Skin of body (tissue), 2 donors: ENCODE data around the gene OR8B3. TPM values are rescaled to one million over a fixed set of nuclear protein-coding genes. Genes with fewer than 3 reads are reported as not detected.
"Not testable (repeated sequence)": the region's sequence is repeated elsewhere in the genome, so short reads cannot be mapped to it uniquely, and the experiment has no call there.

Experiments
- DNase-seq: peaks from one replicate; lab custom pipeline; 2025; lab: John Stamatoyannopoulos, UW
- total RNA-seq: library from RNA; depleted of rRNA; stranded (reverse); fragments of >200 nt; gene quantifications from one replicate; pipeline ENCODE4 v1.2.3, GENCODE V29; 2014

Gene OR8B3
- not detected for total RNA-seq

DNA sequence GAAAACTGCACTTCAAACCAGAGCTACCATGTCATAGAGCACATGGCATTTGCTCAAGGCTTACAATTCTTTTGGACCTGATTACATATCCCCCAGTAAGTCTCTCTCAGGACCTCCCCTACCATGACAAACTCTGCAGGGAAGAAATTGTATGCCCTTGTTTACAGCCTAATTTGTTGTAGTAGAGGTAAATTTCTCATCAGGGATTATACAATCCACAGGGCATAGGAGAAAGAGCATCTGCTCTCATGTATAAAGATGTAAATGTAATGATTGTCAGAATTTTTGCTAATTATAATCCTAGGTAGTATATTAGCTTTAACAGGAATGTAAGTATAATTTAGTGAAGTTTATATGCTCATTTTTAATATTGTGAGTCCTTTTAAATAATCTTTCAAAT is at the start of gene OR8B3:
OR8B3 (minus strand) TSS at position 101 of the 400 bp plus-strand sequence. CDS start 1,673 bp downstream, outside the sequence.
- DNase-seq = no peak

GRCh38 chr11:124446916-124447315 is 48.1 kb upstream of the OR8B3 start:
- no peak for DNase-seq

DNA sequence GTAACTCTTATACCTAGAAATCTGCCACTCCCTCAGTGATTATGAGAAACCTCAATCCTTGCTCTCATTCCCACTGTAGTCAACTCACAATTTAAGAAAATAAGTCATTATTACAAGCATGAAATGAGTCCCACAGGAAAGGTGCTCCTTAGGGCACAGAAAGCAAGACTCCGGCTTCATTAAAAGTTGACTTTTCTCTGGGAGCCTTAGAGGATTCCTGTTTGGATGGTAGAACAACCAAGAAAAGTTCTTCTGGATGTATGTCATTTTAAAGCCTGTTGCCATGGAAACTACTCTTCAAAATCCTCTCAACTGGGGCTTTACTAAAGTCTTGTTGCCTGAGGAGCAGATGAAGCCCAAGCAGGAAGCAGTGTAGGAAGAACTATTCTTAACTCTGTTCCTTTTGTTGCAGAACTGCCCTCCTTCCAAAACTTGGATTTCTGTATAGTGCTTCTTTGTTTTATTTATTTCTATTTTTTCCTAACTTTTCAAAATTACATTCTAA is 46.9 kb upstream of the OR8B3 start, which contains the start of gene OR8B8:
OR8B8 (minus strand) TSS at position 51 of the 505 bp plus-strand sequence. CDS start 4,611 bp downstream, outside the sequence.
- no peak for DNase-seq

DNA sequence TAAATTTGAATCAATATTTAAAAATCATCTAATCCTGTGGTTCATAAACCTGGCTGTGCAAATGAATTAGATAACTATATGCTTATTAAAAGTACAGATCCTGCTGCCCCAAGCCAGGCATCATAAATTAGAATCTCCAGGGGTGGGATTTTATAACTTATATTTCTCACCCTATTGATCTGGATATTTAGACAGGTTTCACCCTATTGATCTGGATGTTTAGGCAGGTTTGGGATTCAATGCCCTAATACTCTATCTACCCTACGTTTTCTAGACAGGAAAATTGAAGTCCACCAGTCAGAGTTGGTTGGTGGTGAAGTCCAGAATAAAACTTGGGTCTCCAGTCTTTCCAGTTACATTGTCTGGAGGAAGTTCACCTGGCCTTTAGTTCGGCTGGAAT is 44.0 kb upstream of the OR8B3 start:
- no peak for DNase-seq

- no peak for DNase-seq
Observed at GRCh38 chr11:124442442-124442841, 43.6 kb upstream of the OR8B3 start.

DNA sequence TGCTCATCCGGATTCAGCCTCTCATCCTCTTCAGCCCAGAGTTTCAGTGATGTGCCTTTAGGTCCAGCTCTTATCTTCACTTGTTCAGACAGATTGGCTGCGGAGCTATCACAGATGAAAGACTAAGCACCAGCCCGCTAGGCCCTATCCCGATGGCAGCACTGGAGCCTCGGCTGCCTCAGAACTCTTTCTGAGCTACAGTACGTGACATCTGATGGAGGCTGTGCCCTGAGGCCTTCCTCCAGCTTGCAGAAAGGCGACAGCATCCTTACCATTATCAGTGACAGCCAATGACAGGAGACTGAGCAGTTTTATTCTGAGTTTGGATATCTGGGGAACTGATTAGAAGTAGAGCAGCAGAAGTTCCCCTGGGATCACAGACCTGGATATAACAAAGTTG is 42.7 kb upstream of the OR8B3 start:
- DNase-seq = no peak

DNA sequence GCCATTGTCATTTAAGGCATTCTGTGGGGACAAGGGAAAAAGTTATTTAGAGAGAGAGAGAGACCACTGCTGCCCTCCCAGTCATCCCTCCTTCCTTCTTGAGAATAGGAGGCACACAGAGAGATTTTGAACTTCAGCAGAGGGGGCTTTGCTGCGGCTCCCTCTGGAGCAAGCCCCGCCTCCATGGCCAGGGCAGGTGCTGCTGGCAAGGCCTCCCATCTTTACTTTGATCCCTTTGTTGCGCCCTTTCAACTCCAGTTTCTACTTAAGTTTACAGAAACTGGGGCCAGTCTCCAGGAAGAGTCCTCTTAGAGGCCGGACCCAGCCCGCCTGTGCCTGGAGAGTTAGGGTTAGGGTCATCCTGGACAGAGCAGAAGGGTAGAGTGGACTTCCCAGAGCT is 42.3 kb upstream of the OR8B3 start:
- DNase-seq = no peak

DNA sequence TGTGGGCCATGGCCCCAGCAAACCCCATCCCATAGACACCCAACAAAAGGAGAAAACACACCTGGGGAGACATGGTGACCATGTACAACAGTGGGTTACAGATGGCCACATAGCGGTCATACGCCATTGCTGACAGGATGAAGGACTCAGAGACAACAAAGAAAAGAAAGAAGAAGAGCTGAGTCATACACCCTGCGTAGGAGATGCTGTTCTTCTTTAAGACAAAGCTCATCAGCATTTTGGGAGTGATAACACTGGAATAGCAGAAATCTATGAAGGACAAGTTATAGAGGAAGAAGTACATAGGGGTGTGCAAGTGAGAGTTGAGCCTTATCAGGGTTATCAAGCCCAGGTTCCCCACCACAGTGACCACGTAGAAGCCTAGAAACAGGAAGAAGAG is 41.8 kb upstream of the OR8B3 start:
- DNase-seq = no peak

GRCh38 chr11:124434699-124435098 is 35.9 kb upstream of the OR8B3 start:
- DNase-seq = no peak

- DNase-seq = no peak
Observed at GRCh38 chr11:124429599-124429998, 30.8 kb upstream of the OR8B3 start.

GRCh38 chr11:124424384-124424921 is 25.6 kb upstream of the OR8B3 start, which contains the start of gene OR8B4:
Gene OR8B4 (minus strand): TSS chr11:124424871. CDS start chr11:124424871, 0 bp downstream.
- DNase-seq = no peak

DNA sequence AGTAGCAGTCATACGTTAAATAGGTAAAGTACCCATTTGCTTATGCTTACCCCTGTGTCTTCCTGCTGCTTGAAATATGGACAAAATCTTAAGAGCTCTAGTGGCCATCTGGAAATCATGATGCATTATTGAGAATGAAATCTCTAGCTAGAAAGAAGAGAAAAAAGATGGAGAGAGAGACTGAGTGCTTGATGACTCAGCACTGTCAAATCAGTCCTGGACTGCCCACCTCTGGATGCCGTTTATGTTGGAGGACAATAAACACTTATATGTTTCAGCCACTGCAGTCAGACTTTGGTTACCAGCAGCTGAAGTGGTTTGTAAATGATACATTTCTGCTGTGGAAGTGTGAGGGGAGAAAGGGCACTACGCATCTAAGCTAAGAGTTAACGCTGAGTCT is 22.2 kb upstream of the OR8B3 start:
- no peak for DNase-seq

- DNase-seq = peak; percentile 17
Observed at GRCh38 chr11:124415356-124415923, 16.6 kb upstream of the OR8B3 start.

DNA sequence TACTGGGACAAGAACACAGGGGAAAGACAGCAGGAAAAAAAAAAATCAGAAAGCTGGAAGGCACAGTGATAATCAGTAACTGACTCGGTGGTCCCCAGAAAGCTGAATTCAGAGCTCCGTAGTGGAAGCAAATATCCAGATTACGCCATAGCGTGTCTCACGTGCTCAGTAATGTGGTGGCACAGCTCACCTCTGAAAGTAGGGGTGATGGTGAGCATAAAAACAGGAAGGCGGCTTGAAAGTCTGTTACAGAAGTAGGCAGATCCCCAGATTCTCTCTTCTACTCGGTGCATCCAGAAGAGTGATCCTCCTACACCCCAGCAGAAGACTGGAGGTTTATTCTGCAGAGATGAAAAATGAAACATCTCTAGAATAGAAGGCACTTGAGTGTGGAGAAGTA is 11.1 kb upstream of the OR8B3 start:
- DNase-seq = no peak

DNA sequence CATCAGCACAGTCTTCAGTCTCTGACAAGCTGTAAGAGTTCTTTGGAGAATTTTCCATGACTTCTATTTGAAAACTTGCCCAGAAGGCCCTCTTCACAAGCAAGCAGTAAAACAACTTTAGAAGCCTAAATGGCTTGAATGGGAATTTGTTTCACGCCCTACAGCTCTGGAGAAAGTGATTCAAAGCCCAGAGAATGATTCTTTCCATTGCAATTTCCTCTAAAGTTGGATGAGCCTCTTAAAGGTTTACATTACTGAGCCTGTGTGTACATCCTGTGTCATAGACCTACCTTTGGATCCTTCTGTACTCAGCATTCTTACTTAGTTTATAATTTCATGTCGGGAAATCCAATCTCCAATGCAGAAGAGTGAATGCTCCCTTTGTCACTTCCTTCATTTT is 6.8 kb upstream of the OR8B3 start:
- DNase-seq = no peak

DNA sequence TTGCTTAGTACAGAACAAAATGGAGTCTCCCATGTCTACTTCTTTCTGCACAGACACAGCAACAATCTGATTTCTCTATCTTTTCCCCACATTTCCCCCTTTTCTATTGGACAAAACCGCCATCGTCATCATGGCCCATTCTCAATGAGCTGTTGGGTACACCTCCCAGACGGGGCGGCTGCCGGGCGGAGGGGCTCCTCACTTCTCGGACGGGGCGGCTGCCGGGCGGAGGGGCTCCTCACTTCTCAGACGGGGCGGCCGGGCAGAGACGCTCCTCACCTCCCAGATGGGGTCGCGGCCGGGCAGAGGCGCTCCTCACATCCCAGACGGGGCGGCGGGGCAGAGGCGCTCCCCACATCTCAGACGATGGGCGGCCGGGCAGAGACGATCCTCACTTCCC is 4.4 kb upstream of the OR8B3 start:
- DNase-seq = not testable (repeated sequence)

- DNase-seq = no peak
Observed at GRCh38 chr11:124402326-124402922, 3.6 kb upstream of the OR8B3 start.

GRCh38 chr11:124396847-124397246 is 2.0 kb downstream of the OR8B3 start:
- DNase-seq = not testable (repeated sequence)

DNA sequence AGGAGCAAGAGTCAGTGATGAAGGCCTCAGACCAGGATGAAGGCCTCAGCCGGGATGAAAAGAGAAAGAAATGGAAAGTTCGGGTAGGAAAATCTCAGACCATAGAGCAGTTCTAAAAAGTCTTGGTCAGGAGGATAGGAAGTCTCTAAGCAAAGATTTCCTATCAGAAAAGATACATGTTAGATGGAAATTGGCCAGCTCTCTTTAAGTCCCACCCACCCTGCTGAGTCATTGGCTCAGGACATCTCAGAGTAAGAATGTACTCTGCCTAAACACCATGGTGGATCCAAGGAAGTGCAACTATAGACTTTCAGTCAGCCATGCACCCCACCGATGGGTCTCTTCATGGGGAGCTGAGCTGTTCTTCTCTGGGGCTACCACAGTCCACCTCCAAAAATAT is 4.4 kb downstream of the OR8B3 start:
- DNase-seq = no peak

GRCh38 chr11:124384399-124384798 is 14.4 kb downstream of the OR8B3 start, which contains the start of gene OR8B2:
Gene OR8B2 (minus strand): TSS chr11:124384499. CDS start chr11:124383343, 1,156 bp downstream.
- no peak for DNase-seq

GRCh38 chr11:124382857-124383256 is 16.0 kb downstream of the OR8B3 start:
- not testable (repeated sequence) for DNase-seq

GRCh38 chr11:124380585-124380984 is 18.2 kb downstream of the OR8B3 start:
- DNase-seq = no peak

DNA sequence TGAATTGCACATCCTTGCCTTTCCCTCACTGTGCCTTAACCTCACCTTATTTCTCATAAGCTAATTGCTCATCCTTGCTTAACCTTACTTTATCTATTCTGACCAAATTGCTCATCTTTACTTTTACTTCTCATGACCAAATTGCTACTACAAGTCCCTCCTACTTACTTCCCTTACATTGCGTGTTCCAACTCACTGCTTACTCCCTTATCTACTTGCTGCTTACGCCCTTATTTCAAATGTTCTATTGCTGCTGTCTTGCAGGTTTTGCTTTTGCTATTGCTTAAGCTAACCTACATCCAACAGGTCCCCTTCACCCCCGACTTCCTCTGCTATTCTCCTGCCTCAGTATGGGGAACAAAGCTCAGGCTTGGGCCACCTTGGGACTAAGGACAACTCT is 22.5 kb downstream of the OR8B3 start:
- no peak for DNase-seq
